IMR-90 (cell line): ENCODE measurements around the gene MEIS1. TPM values are rescaled to one million over a fixed set of nuclear protein-coding genes. Genes with fewer than 3 reads are reported as not detected.

Source experiments
- ATAC-seq: fragments of 200-7000 bp; cut with Tn5 transposase; 2 replicates; pipeline ENCODE4 v1.9.1; 2020; ENCODE audit warnings: low read depth, mild to moderate bottlenecking, moderate library complexity
- BruUV-seq: library from RNA; stranded (reverse); fragments of 400-500 nt; replicated peaks from 2 replicates; lab custom pipeline; 2021; lab: Mats Ljungman, UMichigan
- CTCF ChIA-PET: fragments of 300-600 bp; formaldehyde crosslinking; extraction: SDS; loops from one replicate; lab custom pipeline; 2021; ENCODE audit warnings: antibody characterized with exemption; lab: Yijun Ruan, JAX
- POLR2A ChIA-PET: fragments of 300-600 bp; sonication (Branson Sonifier 250); formaldehyde crosslinking; loops from one replicate; lab custom pipeline; 2022; ENCODE audit warnings: antibody characterized with exemption; ENCODE audit not compliant: unreplicated experiment; lab: Charles Lee
- DNase-seq: peaks from one replicate; pipeline ENCODE4 v3.0.0; 2013
- H2AFZ ChIP-seq: replicated peaks from 2 replicates; pipeline ENCODE3; 2013; ENCODE audit warnings: low read length, mild to moderate bottlenecking; ENCODE audit not compliant: poor library complexity
- H2AK5ac ChIP-seq: 2 replicates; pipeline ENCODE4 v1.6.1; 2013; ENCODE audit warnings: low read depth, low read length, inconsistent platforms
- H2AK9ac ChIP-seq: replicated peaks from 2 replicates; pipeline ENCODE3; 2013; ENCODE audit warnings: mild to moderate bottlenecking, low read depth, low read length, moderate library complexity; ENCODE audit not compliant: poor library complexity
- H2BK120ac ChIP-seq: 2 replicates; pipeline ENCODE4 v1.6.1; 2013; ENCODE audit warnings: low read depth, low read length, inconsistent platforms
- H2BK15ac ChIP-seq: 3 replicates; pipeline ENCODE4 v1.6.1; 2013; ENCODE audit warnings: low read depth, low read length, inconsistent platforms
- H2BK20ac ChIP-seq: 2 replicates; pipeline ENCODE4 v1.6.1; 2013; ENCODE audit warnings: low read depth, mild to moderate bottlenecking, inconsistent platforms, low read length, moderate library complexity
- H2BK5ac ChIP-seq: 2 replicates; pipeline ENCODE4 v1.6.1; 2013; ENCODE audit warnings: mild to moderate bottlenecking, low read depth, low read length, inconsistent platforms; ENCODE audit not compliant: poor library complexity, severe bottlenecking
- H3K14ac ChIP-seq: replicated peaks from 2 replicates; pipeline ENCODE4 v1.6.1; 2013; ENCODE audit warnings: low read depth, low read length, inconsistent platforms
- H3K18ac ChIP-seq: 2 replicates; pipeline ENCODE4 v1.6.1; 2013; ENCODE audit warnings: low read depth, low read length, control low read depth
- H3K23ac ChIP-seq: 2 replicates; pipeline ENCODE4 v1.6.1; 2013; ENCODE audit warnings: low read depth, low read length, inconsistent platforms
- H3K27ac ChIP-seq: 2 replicates; pipeline ENCODE4 v1.5.1; 2013; ENCODE audit warnings: mild to moderate bottlenecking, control low read depth, low read length; ENCODE audit not compliant: insufficient read depth
- H3K27me3 ChIP-seq: 2 replicates; pipeline ENCODE4 v1.6.1; 2013; ENCODE audit warnings: low read length; ENCODE audit not compliant: control insufficient read depth, insufficient read depth
- H3K36me3 ChIP-seq: 2 replicates; pipeline ENCODE4 v1.6.1; 2013; ENCODE audit warnings: low read length, mixed read lengths; ENCODE audit not compliant: control insufficient read depth, insufficient read depth
- H3K4ac ChIP-seq: 2 replicates; pipeline ENCODE4 v1.6.1; 2013; ENCODE audit warnings: low read depth, low read length, inconsistent platforms
- H3K4me1 ChIP-seq: 2 replicates; pipeline ENCODE4 v1.6.1; 2013; ENCODE audit warnings: low read length, mixed read lengths; ENCODE audit not compliant: control insufficient read depth, insufficient read depth
- H3K4me2 ChIP-seq: 2 replicates; pipeline ENCODE4 v1.6.1; 2013; ENCODE audit warnings: low read depth, mild to moderate bottlenecking, control low read depth, low read length, moderate library complexity
- H3K4me3 ChIP-seq: 2 replicates; pipeline ENCODE4 v1.5.1; 2013; ENCODE audit warnings: low read depth, mild to moderate bottlenecking, control low read depth, low read length, moderate library complexity; ENCODE audit not compliant: insufficient read depth
- H3K56ac ChIP-seq: 2 replicates; pipeline ENCODE4 v1.6.1; 2013; ENCODE audit warnings: low read length, inconsistent platforms; ENCODE audit not compliant: insufficient read depth; ENCODE audit errors: extremely low read depth
- H3K79me1 ChIP-seq, 2 experiments: 2 replicates each; pipeline ENCODE4 v1.6.1; 2013; ENCODE audit warnings: low read length in 2 of 2, inconsistent platforms in 1 of 2, low read depth in 1 of 2
- H3K9ac ChIP-seq: 2 replicates; pipeline ENCODE4 v1.6.1; 2013; ENCODE audit warnings: low read depth, low read length, control low read depth
- H3K9me1 ChIP-seq: 2 replicates; pipeline ENCODE4 v1.6.1; 2013; ENCODE audit warnings: low read length, inconsistent platforms; ENCODE audit not compliant: insufficient read depth
- H3K9me3 ChIP-seq: 2 replicates; pipeline ENCODE4 v1.6.1; 2013; ENCODE audit warnings: low read length; ENCODE audit not compliant: control insufficient read depth, insufficient read depth
- H4K20me1 ChIP-seq: 2 replicates; pipeline ENCODE4 v1.6.1; 2013; ENCODE audit warnings: low read length, inconsistent platforms; ENCODE audit not compliant: insufficient read depth
- H4K5ac ChIP-seq: 2 replicates; pipeline ENCODE4 v1.6.1; 2013; ENCODE audit warnings: mild to moderate bottlenecking, low read depth, low read length, control low read depth
- H4K8ac ChIP-seq, 2 experiments: 2 replicates each; pipeline ENCODE4 v1.6.1; 2013; ENCODE audit warnings: low read depth in 2 of 2, low read length in 2 of 2, control low read depth in 1 of 2, inconsistent platforms in 1 of 2
- H4K91ac ChIP-seq: 2 replicates; pipeline ENCODE4 v1.6.1; 2013; ENCODE audit warnings: low read depth, low read length, inconsistent platforms; ENCODE audit not compliant: insufficient read depth
- CEBPB ChIP-seq: IDR thresholded peaks from 2 replicates; pipeline ENCODE4 v1.6.1; 2012; ENCODE audit warnings: low read depth, low read length, improper control_type of control experiment
- RFX5 ChIP-seq: IDR thresholded peaks from 2 replicates; pipeline ENCODE4 v1.8.0; 2012; ENCODE audit warnings: low read depth, mild to moderate bottlenecking, low read length, moderate library complexity
- WGBS, 2 experiments: methylation state at CpG; one replicate each; pipeline versions ENCODE4 v1.1.5 to v1.1.7; 2013; ENCODE audit warnings: missing lambda C conversion rate in 2 of 2; ENCODE audit not compliant: insufficient read length in 1 of 2; ENCODE audit errors: extremely low coverage in 2 of 2; 5-methylcytosine and 5-hydroxymethylcytosine counted together
- dilution Hi-C: fragments of 300-500 bp; cut with HindIII; formaldehyde crosslinking; loops from one replicate; pipeline ENCODE4 v1.14.3; 2018; ENCODE audit warnings: low sequenced_read_pairs; ENCODE audit not compliant: unreplicated experiment
- in situ Hi-C: fragments of 300-500 bp; cut with MboI; formaldehyde crosslinking; loops from 3 replicates; pipeline ENCODE4 v1.14.3; 2019; ENCODE audit warnings: low sequenced_read_pairs, inconsistent platforms, mixed read lengths
- intact Hi-C: fragments of 100-400 bp; cut with micrococcal nuclease; formaldehyde crosslinking; loops from 2 replicates; pipeline ENCODE4 v1.10.0; 2022
- polyA plus RNA-seq, 3 experiments: library from polyadenylated mRNA; depleted of rRNA; stranded (reverse); fragments of >200 nt; gene quantifications; 2 replicates each; pipeline ENCODE4 v1.2.3, GENCODE V29; 2012; ENCODE audit warnings: low replicate concordance in 1 of 3
- total RNA-seq: library from RNA; depleted of rRNA; stranded (reverse); fragments of >200 nt; gene quantifications from 2 replicates; pipeline ENCODE4 v1.2.3, GENCODE V29; 2012

The MEIS1 gene
- total and polyA plus RNA-seq, 2 of the 4 experiments (the other 2 are of a cell fraction) = 54.4 to 157 TPM

DNA sequence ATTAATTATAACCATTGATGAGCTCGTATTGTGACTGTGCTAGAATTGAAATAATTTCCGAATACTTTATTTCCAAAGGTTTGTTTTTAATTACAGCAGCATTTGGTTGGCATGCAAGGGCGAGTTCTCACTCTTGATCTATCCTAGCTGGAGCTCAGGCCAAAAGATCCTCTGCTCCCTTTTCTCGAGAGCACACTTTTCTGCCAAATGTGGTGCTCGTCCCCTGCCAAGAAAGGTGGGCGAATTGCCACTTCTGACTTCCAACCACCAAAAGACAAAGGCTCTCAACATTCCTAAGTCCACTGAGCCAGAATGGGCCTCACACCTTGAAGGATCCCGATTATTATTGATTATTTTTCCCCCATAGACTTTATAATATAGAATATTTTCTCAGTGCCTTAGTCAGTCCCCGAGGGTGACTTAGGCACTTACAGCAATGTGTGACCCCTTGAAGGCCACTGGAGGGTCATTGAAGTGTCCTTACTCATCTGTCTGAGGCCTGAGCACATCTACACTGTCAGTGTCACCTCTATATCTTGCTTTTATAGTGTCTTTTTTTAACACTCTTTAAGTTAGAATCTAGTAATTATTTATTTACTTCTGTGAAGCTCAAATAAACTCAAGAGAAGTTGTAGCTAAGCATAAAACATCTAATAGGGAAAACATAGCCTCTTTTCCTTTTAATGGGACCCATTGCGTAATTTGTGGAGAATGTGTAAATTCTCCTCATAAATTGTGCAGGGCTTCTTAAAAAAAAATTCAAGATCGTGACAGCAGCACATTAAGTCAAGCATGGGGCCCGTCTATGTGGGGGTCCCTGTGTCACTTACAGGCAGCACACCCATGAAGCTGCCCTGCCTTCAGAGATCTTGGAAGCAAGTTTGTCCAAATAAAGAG, 98.3 kb downstream of the MEIS1 start:
- Histone ChIP-seq H3K23ac (no peak overlapping the region), H3K56ac (no peak overlapping the region), H3K4ac (no peak overlapping the region), H3K18ac (no peak overlapping the region), H2BK20ac (no peak overlapping the region), H3K4me1 (peaks cover 22% of the 10 kb centered on the region), H4K20me1 (peaks cover 69% of the 10 kb centered on the region), H3K4me2 (no peak overlapping the region), H4K5ac (no peak overlapping the region), H3K9ac (no peak overlapping the region), H3K27me3 (no peaks in the 10 kb centered on the region), H3K4me3 (no peak overlapping the region), H3K14ac (peak overlapping the region; percentile 40), H3K9me3 (no peaks in the 10 kb centered on the region), H2BK120ac (no peak overlapping the region), H3K27ac (peak overlapping the region; percentile 61), H2AK5ac (no peak overlapping the region), H2AFZ (no peak overlapping the region), H2BK15ac (no peak overlapping the region), H3K79me1 (peaks cover 27 to 73% of the 10 kb centered on the region in 2 experiments), H3K9me1 (peaks cover 18% of the 10 kb centered on the region), H3K36me3 (peaks cover 24% of the 10 kb centered on the region), H2BK5ac (peak overlapping the region; percentile 61), H4K91ac (no peak overlapping the region), H4K8ac (peak overlapping the region in 1 of 2 experiments; percentile 3; a peak in 1 of 4 replicates), H2AK9ac (no peak overlapping the region)
- intact Hi-C loops = no loop called here
- POLR2A ChIA-PET = interaction anchor here (0.6 kb wide), 1 partner anchor 98 kb away, joined by 3 read pairs; no protein-coding TSS in a partner anchor
- ATAC-seq (no peak), DNase-seq (no peak)
- no TSS peak for BruUV-seq
- CTCF ChIA-PET = no interaction called here
- no CpG with 5 or more reads among the region's 11 CpGs for WGBS, 2 experiments
- no peak for TF ChIP-seq RFX5
- TF ChIP-seq CEBPB = peak; percentile 85
- in situ Hi-C loops = no loop called here
- dilution Hi-C loops = no loop called here
